Hematopoietic multipotent progenitor cell treated with erythropoietin and hydrocortisone succinate and interleukin-3 and kit ligand, for 15 days (in vitro differentiated cells): Measurements from ENCODE around the gene GID4.

ENCODE experiments used
- DNase-seq: peaks from one replicate; pipeline ENCODE4 v3.0.0-alpha.2; 2015; ENCODE audit warnings: low spot score

The GID4 gene

DNA sequence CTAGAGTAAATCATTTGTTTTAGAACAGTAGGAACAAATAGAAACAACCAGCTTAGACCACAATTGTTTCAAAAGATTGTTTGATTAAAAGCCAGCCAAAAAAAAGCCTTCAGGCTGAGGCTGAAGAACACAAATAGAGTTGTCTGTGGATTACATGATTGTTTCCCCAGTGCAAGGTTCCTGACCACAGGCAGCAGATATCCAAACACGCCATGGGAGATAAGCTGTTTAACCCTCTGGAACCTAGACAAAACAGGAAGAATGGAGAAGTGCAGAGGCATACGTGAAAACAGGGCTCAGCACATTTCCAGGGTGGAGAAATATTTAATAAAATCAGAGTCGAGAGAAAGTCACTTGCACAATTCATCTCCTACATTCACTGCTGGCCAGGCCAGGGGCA lies 21.2 kb upstream of the GID4 start:
- no peak for DNase-seq

DNA sequence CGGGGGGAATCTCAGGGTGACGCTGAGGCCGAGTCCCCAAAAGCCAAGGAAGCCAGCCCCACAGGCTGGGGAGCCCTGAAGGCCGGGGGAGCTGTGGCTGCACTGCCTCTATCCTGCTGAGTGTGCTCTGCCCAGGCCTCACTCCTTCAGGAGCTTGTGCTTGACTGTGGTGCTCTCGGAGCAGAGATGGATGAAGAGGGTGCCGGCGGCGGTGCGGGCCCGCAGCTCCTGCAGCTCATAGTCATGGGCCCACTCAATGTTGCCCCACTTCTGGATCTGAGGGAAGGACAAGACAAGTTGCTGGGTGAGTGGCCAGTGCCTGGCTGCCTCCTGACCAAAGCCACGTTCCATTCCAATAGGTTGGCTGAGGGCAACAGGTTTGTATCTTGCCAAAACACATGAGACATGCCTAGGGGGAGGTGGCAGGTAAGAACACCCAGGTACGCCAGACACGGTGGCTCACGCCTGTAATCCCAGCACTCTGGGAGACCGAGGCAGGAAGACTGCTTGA lies 20.7 kb upstream of the GID4 start:
- no peak for DNase-seq

DNA sequence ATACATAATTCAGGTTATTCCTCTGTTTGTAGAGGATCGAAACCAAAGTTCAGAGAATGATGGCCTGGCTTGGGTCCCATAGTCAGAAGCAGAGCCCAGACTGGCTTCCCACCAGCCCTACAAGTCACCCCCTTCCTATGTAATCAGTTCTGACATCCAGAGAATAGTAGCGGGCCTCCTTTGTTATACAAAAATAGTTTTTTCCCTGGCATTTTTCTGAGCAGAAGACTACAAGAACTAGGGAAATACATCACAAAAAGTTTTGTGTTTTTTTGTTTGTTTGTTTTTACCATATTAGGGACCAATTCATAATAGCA lies 19.4 kb upstream of the GID4 start:
- DNase-seq: no peak

DNA sequence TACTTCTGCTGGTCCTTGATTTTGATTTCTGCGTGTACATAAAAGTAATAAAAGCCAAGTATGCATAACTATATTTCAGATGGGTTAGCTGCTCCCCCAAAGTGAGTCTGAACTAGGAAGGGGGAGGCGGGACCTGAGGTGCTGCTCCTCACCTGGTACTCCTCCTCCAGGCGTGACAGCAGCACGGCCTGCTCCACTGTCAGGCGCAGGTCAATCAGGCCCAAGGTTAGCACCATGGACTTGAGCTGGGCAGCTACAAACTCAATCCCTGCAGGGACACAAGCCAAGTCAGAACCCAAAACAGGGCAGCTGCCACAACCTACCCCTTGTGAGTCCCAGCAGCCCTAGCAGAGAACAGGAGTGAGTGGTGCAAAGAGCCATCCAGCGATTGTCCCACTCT lies 18.2 kb upstream of the GID4 start:
- DNase-seq: no peak

DNA sequence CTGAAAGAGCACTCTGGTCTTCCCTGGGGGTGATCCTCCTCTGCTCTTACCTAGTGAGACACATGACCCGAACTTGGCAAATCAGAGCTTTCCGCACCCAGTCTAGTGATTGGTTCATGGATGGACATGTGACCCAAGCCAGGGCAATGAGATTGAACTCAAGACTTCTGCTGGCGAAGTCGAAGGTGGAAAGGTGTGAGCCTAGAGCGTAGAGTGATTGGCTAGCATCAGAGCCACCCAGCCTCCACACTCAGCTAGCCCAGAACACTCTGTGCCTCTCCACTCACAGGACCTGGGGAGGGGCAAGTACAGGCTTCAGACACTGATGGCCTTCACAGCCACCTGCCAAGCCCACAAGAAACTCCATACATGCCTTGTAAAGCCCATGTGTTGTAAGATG lies 17.8 kb upstream of the GID4 start:
- DNase-seq: no peak

DNA sequence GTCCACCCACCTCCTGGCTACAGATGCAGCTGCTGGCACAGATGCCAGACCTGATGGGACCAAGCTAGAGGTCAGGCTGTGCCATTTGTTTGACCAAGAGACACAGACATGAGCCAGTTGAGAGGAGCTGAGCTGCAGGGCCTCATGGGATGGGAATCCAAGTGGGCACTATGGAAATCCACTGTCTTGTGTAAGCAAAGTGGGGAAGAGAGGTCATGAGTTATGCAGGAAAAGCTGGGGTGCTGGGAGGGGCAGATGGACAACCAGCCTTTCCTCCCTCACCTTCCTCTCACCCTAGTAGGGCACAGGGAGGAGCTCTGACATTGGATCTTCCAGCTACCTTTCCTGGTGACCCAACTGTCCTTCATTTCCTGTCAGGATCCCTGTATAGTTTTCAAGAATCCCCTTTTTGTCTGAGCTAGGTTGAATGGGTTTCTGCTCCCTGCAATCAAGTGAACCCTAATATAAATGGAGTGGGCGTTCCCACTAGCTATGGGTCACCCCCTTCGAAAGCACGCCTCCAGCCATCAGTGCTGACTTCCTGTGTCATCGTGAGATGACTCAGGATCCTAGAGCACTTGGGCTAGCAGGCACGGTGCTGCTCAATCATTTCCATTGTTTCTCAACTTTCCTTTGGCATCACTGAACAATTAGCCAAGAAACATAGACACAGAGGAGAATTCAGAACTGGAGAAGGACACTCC lies 13.8 kb upstream of the GID4 start:
- no peak for DNase-seq

DNA sequence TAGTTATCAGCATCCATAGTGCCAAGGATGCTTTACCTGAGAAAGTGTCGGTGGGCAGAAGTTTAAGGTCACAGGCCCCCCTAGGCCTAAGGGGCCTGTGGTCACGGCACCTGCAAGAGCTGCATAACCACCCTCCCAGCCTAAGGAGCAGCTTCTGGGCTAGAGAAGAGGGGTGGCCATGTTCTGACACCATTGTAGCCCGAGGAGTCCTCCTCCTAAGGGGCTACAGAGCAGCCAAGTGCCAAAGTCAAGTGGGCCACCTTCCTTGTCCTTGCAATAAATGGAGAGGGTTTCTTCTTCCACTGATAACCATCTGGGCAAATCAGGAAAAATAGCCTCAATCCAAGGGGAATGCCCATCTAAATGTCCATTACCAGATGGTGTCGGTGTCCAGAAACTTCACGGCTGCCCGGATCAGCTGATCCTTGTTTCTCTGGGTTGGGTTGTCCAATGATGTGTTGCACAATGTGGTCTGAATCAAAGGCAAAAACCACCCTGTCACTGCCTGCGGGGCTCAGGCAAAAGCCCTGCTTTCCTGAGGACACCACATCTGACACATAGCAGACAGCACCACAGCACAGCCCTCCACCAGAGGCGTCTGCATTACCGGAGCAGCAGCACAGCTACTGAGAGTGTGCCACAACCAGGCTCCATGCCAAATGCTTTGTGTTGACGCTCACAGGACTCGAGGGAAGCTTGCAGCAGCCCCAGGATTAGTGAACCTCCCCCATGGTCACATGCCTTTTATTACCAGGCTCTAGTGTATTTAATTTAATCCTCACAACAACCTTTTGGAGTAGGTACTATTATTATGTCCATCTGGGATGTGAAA lies 13.0 kb upstream of the GID4 start:
- no peak for DNase-seq

DNA sequence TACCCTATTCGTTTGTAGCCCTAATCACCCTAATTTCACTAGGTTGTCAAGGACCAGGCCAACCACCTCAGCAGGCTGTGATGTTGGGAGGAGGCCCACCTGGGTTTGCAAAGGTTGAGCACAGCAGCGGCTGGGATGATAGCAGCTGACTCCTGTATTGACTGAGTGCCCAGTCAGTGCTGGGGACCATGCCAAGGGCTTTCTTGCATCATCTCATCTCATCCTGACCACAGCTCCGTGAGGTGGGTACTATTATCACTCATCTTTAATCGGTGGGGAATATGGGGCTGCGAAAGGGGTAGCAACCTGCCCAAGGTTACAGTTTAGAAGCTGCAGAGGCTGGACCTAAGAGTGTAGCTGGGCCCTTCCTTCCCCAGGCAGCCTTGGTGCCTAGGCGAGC lies 11.9 kb upstream of the GID4 start:
- DNase-seq: no peak

DNA sequence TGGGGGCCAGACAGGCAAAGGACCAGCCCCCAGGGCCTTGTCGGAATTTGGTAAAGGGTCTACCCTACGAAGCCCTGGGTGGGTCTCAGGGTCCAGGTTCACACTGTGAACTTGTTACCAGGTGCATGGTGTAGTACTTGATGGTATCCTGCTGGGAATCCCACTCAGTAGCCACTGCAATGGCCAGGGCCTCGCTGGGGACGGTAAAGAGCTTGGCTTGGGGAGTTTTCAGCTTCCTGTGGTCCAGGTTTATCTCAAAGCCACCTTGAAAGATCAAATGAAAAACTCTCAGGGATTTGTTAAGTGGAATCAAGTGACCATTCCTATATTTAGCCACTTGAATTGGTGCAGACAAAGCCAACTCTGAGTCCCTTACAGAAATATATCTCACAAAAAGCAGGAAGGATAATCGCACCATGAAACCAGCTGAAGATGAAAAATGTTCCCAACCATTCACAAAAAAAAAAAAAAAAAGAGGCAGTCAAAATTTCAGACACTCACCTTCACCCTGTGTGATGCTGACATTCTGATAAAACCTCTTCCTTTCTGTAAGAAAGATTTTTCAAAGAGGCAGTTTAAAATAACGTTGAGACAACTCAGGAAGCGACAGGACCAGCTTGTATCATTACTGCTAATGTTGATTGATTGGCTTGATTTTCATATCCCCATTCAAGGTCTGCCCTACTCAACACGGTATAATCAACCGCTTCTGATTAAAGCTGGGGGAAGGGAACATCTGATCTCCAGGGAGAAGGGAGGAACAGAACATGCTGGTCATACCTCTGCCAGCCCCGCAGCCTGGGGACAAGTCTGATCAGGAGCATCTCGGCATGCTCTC lies 10.9 kb upstream of the GID4 start:
- no peak for DNase-seq

DNA sequence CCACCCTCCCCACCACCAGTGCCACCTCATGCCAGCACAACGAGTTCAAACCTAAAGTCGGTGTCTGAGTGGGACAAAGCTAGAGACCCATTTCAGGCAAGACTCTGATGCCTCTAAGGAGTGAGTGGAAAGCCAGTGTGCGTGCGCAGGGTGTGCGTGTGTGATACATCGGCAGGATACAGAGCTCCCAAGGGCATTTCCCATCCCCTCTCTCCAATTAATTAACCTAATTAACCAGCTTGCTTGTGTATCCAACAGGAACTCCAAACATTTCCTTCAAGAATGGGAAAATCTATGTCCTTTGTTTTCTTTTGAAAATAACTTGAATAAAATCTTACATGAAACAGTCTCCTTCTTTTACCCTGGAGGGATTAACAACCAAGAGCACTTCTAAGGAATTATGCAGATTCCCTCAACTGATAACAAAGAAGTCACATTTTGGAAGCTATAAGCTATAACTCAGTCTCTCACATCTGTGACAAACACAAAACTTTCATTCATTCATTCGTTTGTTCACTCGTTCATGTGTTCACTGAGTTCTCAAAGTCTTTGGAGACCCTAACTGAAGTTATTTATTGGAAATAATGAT lies 10.2 kb upstream of the GID4 start:
- no peak for DNase-seq

DNA sequence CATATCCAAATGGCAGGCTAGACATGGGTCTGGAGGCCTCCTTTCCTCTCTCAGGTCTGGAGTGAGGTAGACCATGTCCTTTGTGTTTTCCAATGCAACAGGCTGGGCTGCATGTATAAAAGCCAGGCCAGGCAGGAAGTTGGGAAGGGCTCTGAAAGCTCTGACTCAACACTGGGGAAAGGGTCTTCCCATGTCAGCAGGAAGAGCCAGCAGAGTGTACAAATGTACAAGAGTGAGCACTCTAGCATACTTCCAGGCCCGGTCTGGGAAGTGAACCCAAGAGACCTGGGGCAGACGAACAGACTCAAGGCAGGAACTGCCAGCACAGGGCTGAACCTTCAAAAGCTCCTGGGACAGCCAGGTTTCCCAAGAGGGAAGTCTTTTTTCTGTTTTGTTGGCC lies 7.3 kb upstream of the GID4 start:
- no peak for DNase-seq

DNA sequence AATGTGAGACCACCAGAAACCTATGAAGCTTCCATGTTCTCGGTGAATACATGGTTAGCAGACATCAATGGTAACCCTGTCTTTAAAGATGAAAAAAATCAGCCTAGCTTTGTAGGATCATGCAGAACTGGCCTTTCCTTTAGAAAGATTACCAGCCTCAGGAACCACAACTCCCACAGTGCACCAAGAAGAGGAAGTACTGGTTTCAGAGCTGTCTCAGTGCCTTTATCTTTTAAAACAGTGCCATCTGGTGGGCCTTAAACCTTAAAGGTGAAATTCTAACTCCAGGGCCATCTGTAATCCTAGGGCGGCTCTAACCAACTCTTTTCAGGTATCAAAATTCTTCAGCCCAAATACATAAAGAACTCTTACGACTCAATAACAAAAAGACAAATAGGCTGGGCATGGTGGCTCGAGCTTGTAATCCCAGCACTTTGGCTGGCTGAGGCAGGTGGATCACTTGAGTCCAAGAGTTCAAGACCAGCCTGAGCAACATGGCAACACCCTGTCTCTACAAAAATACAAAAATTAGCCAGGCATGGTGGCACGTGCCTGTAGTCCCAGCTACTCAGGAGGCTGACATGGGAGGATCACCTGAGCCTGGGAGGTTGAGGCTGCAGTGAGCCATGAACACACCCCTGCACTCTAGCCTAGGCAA lies 5.6 kb upstream of the GID4 start:
- DNase-seq: peak; percentile 83

DNA sequence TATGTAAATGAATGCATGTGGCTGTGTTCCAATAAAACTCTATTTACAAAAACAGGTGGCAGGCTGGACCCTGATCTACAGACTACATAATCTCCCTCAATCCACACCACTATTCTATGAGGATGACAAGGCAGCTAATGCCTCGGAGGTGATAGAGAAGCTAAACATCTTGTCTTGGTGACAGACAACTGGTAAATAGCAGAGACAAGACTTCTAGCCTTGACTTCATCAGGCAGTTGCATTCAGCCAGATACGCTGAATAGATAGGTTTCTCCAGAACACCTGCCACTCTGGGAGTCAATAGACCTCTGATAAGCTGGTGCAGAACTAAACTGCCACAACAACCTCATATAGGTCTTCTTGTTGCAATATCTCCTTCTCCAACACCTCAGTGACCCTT lies 3.5 kb upstream of the GID4 start:
- peak; percentile 54 for DNase-seq

DNA sequence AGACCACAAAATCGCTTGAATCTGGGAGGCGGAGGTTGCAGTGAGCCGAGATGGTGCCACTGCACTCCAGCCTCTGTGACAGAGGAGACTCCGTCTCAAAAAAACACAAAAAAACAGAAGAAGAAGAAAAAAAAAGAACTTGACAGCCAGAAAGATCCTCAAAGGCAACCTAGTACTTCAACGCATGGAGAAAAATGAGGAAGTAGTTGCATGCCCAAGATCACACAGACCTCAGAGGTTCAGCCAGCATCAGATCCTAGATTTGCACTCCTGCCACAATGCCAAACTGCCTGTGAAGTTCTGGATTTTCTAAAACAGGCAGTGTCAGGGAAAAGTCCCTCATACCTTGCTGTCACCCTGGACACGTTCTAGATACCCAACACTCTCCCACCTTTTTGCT lies 1.7 kb upstream of the GID4 start:
- no peak for DNase-seq

DNA sequence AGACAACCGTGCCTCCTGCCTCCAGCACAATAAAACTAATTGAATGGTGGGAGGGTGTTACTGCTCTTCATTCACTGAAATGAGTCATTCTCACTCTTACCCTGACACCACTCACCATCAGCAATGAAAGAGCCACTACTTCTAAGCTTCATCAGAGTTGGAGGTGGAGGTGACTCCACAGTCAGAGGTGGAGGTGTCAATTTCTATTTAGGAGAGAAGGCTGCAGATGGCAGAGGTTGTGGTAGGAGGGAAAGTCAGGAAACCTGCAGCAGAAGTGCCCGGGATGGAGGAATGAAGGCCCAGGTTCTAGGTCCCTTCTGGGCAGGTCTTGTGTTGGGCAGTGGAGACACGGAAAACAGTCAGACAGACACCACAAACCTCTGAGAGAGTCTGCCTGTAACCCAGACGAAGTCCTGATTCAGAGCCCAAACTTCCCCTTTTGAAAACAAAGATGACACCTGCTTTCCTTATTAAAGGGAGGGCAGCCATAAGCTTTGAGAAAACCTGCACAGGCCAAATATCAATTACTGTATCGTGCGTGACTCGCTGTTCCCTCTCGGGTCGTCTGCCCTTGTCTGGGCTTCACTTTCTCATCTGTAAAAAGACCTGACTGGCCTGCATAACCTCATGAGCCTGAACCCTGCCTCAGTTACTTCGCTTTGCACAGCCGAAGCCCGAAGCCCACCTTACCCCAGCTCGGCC lies 908 bp upstream of the GID4 start:
- DNase-seq: no peak

DNA sequence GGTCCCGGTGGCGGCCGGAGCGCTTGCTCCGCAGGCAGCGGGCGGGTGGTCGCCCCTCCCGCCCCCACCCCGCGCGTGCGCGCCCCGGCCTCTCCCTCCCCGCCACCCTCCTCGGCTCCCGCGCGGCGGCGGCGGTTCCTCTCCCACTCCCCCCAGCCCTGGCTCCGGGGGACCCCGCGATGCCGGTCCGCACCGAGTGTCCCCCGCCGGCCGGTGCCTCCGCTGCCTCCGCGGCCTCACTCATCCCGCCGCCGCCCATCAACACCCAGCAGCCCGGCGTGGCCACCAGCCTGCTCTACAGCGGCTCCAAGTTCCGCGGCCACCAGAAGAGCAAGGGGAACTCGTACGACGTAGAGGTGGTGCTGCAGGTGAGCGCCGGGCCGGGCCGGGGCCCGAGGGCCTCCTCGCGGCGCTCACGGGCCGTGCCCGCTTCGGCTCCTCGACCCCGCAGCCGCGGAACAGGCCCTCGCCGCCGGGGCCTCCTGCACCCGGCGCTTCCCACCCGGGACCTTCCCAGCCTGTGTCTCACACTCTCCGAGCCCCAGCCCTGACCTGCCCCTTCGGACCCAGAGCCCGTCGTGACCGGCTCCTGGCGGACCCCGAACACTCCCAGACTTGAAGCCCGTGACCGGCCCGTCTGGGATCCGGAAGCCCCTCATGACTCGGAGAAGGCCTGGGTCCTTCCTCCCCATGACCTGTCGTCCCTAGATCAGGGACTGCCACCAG lies 490 bp downstream of the GID4 start:
- peak; percentile 51 for DNase-seq

DNA sequence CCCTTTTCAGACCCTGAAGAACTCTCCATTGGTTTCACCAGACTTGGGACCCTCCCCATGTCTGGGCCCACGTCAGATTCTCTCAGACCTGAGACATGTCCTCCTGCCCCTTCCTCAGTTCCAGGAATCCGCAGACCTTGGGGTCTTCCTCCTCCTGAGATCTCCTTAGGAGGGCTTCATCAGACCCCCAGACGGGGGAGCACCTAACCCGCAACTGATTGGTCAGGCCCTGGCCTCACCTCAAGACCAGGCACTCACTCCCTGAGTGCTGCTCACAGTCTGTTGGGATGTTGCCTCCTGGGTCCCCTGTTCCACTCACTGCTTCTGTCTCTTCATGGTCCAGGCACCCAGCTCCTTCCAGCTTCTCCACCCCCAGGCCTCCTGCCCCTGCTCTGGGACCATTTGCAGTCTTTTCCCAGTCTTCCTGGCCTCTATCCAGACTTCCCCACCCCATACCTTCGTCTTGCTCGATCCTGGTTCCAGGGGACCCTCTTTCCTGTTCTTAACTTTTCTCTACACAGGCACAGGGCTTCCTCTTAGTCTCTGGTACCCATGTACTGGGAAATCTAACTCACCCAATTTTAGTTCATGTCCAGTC lies 1.2 kb downstream of the GID4 start:
- no peak for DNase-seq

DNA sequence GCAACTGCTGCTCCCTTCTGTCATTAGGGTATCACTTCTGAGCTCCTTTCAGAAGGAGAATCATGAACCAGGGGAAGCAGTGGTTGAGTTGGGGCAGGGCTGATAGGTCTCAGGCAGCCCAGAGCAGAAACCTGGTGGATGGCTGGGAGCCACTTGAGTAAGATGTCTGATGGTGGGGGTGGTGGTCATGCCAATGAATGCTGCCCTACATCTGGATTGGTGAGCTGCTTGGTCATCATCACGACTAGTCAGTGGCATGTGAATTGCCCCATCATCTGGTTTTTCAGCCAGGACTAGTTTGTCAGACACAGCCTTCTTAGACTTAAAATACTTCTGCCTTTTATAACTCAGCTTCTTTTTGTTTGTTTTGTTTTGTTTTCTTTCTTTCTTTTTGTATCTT lies 2.6 kb downstream of the GID4 start:
- no peak for DNase-seq

DNA sequence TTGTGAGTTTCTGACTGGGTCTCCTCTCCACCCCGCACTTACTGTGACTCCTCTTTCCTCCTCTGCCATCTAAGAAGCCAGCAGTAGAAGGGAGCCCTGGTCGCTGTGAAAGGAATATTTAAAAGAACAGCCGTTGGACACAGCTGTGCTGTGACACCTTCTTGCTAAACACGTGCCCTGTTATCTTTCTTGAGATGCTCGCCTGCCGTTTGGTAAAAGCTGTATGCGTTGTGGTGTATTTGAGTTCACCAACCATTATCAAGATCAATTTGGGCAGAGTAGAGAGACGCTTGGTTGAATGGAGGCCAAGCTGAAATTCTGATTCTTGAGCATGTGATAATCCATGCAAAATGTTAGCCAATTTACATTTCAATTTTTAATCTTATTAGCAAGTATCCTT lies 3.8 kb downstream of the GID4 start:
- peak; percentile 45 for DNase-seq

DNA sequence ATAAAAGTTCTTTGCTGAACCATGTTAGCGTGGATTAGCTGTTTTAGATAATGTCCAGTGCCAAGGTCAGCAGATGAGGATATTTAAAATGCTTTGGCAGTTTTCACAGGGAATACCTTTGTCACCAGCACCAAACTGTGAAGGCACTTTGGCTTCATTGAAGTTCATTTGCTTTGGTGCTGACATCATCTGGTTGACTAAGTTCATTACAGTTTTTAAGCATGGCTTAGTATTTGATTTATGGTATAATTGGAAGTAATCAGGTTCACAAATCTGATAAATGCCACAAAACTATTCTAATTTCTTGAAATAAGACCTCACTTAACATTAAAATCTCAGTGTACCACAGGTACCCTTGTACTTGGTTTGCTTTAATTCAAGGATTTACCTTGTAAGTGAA lies 4.3 kb downstream of the GID4 start:
- no peak for DNase-seq
